Fibroblast of the aortic adventitia (primary cell): ENCODE results near the gene PCSK5. TPM values are rescaled to one million over a fixed set of nuclear protein-coding genes. Genes with fewer than 3 reads are reported as not detected.

Experiments used
- DNase-seq: peaks from one replicate; pipeline ENCODE4 v3.0.0-alpha.2; 2010; ENCODE audit warnings: low read depth
- H3K4me3 ChIP-seq: 2 replicates; pipeline ENCODE4 v1.5.1; 2011; ENCODE audit warnings: low read depth, mild to moderate bottlenecking, control low read depth, low read length, moderate library complexity
- total RNA-seq: library from RNA; depleted of rRNA; stranded (reverse); fragments of >200 nt; gene quantifications from 2 replicates; pipeline ENCODE4 v1.2.3, GENCODE V29; 2012; ENCODE audit warnings: low replicate concordance
- TF ChIP-seq, protein P1 (sequence below): IDR thresholded peaks from 2 replicates; pipeline ENCODE4 v1.5.1; 2011; ENCODE audit warnings: mild to moderate bottlenecking, low read length, control low read depth, inconsistent platforms; ENCODE audit not compliant: insufficient read depth

Gene PCSK5
- total RNA-seq, 1 donor: 3.6 TPM

DNA sequence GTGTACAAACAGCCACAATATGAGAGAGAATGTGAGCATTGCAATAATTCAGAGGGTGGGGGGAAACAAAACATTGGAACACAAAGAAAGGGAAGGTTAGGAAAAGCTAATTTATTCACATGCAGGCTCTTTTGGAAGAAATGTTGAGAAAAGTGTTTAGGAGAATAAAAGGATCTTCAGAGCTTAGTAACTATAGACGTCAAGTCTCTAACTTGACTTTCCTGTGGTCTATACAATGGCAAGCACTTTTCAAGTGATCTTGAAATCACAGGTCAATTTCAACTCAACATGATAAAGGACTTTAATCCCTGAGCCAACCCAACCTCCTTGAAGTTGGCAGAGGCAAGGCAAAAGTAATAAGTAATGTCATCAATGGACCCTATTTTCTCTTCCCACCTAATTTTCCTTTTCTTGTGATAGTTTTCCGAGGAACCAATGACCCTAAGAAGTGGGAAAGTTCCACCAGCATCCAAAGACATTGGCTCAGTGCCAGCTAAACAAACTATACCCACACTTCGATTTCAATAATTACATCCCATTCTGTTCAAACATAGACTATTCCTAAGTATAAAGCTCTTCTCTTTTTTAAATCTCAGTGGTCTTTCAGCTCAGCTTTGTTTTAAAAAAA, 480.0 kb downstream of the PCSK5 start:
- DNase-seq: no peak
- H3K4me3 ChIP-seq: no peak overlapping the region
- TF ChIP-seq, protein P1, sequence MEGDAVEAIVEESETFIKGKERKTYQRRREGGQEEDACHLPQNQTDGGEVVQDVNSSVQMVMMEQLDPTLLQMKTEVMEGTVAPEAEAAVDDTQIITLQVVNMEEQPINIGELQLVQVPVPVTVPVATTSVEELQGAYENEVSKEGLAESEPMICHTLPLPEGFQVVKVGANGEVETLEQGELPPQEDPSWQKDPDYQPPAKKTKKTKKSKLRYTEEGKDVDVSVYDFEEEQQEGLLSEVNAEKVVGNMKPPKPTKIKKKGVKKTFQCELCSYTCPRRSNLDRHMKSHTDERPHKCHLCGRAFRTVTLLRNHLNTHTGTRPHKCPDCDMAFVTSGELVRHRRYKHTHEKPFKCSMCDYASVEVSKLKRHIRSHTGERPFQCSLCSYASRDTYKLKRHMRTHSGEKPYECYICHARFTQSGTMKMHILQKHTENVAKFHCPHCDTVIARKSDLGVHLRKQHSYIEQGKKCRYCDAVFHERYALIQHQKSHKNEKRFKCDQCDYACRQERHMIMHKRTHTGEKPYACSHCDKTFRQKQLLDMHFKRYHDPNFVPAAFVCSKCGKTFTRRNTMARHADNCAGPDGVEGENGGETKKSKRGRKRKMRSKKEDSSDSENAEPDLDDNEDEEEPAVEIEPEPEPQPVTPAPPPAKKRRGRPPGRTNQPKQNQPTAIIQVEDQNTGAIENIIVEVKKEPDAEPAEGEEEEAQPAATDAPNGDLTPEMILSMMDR: no peak

DNA sequence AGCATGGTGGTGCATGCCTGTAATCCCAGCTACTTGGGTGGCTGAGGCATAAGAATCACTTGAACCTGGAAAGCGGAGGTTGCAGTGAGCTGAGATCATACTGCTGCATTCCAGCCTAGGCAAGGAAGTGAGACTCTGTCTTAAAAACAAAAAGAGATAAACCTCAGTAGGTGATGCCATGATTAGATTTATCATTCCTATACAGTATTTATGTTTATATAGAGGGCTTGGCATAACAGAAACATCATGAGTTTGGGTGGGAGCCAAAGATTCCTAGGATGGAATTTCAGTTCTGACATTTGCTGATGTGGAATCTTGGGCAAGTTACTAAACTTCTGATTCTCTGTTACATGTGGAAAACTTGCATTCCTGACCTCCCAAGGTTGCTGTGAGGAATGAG, 481.4 kb downstream of the PCSK5 start:
- peak; percentile 88 for DNase-seq
- no peak overlapping the region for H3K4me3 ChIP-seq
- TF ChIP-seq, protein P1: no peak

DNA sequence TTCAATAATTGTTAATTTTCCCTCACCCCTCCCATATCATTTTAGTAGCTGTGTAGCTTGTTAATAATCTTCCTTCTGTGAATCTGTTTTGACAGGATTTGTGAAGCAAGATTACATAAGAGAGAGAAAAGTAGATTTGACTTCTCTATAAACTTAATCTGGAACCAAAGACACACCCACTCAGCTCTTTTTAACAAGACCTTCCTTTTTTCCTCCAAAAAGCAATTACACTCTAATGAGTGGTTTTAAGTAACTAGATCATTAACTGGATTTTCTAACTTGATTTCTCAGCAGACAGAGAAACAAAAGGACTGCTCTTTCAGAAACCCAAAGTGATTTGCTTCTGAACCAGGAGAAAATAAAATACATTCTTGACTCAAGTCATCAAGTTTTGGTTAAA, 481.9 kb downstream of the PCSK5 start:
- no peak for DNase-seq
- TF ChIP-seq, protein P1: no peak
- no peak overlapping the region for H3K4me3 ChIP-seq

DNA sequence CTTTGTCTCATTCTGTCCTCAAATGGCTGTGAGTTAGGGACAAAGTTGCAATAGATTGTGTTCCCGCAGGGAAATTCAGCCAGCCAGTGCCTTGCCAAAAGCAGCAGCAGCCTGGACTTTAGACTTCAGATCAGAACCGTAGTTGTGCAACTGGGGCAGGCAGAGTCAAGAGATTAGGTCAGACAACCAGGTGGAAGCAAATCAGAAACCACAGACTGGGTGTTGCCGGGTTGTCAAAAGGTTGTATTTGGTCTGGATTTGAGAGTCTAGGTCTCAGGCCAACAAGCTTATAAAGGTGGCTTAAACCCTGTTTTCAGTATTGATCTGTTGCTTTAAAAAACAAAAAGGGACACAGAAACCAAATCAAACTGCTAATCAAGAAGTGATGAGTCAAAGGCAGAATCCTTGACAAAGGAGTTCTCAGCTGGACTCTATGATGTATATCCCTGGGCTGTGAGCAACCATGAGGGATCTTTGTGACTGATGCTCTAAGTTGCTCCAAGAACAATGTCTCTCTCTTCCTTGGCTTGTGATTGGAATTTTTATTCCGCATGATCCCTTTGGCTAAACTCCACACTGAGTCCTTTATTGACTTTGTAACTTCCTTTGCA, 482.8 kb downstream of the PCSK5 start:
- DNase-seq: peak; percentile 96
- H3K4me3 ChIP-seq: no peak overlapping the region
- TF ChIP-seq, protein P1: no peak

DNA sequence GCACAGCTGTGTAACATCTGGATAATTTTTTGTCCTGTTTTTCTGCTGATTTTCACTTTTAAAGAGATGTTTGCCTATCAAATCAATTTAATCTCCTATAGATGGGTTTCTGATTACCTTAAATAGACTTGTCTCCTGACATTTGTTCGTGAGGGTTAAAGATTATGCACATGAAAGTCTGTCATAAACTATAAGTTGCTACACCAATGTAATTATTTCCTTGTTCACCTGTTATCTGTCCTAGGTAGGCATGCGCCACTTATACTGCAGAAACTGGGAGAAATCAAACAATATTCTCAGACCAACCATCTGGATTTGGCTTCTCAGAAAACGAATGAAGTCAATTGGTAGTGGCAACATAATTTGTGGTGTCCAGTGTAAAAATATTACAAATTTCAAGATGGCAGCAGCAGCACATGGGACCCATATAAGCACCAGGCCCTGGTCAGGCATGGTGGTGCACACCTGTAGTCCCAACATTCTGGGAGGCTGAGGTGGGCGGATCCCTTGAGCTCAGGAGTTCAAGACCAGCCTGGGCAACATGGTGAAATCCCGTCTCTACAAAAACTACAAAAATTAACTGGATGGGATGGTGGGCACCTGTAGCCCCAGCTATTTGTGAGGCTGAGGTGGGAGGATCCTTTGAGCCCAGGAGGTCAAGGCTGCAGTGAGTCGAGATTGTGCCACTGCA, 483.5 kb downstream of the PCSK5 start:
- TF ChIP-seq, protein P1: no peak

DNA sequence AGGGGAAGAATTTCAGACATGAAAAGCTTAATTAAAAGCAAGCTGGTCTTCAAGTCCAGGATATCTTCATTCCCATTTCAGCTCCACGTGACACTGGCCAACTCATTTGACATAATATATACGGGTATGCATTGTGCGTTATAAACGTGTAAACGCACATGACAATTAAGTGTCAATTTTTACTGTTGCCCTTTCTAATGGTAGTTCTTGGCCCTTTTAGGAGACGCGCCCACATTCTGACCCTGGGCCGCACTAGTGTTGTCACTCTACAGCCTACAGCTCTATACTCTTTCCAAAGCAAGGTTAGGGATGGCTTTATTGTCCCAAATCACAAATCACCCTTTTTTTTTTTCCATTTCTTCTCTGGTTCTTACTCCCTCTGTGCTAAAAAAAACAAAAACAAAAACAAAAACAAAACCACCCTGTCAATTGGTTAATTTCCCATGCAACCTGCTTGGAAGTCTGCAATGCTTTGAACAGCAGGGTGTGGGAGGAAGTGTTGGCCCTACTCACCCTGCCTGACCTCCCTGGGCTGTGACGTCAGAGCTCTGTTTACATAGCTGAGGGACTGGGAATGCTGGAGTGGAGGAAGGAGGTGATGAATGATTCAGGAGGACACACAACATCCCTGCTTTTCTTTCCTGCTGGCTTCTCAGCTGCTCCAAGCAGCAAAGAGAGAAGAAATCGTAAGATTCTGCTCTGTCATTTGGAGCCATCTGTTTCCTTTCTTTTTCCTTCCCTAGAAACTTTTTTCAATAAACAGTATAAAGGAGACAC, 484.5 kb downstream of the PCSK5 start:
- no peak overlapping the region for H3K4me3 ChIP-seq
- peak; percentile 94 for DNase-seq
- TF ChIP-seq, protein P1: no peak

More for the DNA sequence above, 483.5 kb downstream of the PCSK5 start:
- H3K4me3 ChIP-seq: no peak overlapping the region
- no peak for DNase-seq
